GM19099 (cell line): ENCODE results near the gene NRSN2.
A peak's percentile ranks its signal among the peaks of the same experiment; 100 is the strongest.

Experiments used
- POLR2A ChIP-seq: IDR thresholded peaks from 3 replicates; pipeline ENCODE4 v1.6.1; 2011; ENCODE audit warnings: low read depth; ENCODE audit not compliant: insufficient read length; ENCODE audit errors: extremely low read depth

The NRSN2 gene

DNA sequence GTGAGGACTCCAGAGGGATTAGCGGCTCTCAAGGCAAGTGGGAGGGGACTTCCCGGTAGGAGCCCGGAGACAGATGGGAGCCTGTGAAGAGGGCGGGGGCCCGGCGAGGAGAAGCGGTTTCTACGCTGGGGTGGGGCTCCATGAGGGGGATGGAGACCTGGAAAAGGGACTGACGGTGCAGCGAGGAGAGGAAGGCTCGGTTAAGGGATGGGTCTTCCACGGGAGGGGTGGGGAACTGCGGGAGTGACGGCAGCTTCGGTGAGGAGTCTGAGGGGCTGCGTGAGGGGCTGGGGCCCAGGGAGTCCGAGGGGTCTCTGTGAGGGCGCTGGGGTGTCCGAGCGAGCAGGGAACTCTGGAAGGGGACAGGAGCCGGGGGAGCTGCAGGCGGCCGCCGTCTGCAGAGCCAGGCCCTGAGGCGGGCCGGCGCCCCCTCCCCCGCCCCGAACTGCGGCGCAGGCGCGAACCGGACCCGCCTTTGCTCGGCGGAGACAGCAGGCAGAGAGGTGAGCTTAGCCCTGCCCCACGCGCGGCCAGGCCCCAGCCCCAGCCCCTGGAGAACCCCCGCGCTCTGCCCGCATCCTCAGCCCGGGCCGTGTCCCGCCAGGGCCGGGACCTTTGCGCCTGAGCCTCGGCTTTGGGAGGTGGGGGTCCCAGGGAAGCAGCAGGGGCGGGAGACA is at the start of gene NRSN2:
NRSN2 (plus strand) TSS at position 472 of the 677 bp plus-strand sequence. CDS start 2,533 bp downstream, outside the sequence.
- peak; percentile 70 for TF ChIP-seq POLR2A

GRCh38 chr20:297925-298775 is 48.8 kb upstream of the NRSN2 start:
- TF ChIP-seq POLR2A, result peak; percentile 52

DNA sequence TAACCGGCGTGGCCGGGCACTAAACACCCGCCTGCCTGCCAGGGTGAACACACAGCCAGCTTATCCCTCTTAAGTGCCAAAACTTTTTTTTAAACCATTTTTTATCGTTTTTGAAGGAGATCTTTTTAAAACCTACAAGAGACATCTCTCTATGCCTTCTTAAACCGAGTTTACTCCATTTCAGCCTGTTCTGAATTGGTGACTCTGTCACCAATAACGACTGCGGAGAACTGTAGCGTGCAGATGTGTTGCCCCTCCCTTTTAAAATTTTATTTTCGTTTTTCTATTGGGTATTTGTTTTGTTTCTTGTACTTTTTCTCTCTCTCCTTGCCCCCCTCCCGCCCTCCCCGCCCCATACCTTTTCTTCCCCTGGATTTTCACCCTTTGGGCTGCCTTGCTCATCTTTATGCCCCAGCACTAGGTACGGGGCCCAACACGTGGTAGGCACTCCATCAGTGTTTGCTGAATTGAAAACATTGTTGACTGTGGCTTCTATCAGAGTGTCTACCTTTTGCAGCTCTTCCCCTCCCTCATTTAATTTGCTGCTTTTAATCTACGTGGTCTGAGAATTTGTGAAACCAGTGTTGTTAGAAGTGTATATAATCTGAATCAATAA is 48.0 kb upstream of the NRSN2 start:
- no peak for TF ChIP-seq POLR2A

DNA sequence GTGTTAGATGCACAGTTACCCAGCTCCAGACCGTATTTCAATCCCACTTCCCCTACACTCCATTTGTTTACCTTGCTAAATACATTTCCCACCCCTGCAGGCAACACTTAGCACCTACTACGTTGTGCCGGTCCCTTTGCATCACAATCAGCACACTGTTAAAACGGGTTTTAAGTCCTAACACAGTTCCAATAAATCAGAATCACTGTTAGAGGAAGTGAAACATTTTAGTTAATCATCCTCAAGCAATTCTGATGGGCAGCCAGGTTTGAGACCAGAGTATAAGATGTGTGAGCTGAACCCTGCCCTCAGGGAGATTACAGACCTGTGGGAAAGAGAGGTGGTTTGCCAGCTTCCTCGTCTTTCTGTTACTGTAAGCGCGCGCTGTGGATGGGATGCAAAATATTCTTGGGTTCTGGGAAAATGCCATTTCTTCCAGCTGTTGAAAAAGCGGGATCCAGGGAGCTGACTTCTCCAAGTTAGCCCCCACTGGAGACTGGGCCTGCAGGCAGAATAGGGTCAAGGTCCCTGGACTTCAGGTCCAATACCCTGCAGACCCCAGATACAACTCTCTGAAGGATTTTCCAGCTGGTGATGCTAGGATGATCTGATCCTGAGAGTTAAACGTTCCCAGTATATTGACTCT is 46.4 kb upstream of the NRSN2 start:
- TF ChIP-seq POLR2A, result no peak

- TF ChIP-seq POLR2A, result no peak
Measured at GRCh38 chr20:301886-302848, 44.7 kb upstream of the NRSN2 start.

GRCh38 chr20:305745-306144 is 41.2 kb upstream of the NRSN2 start:
- no peak for TF ChIP-seq POLR2A

DNA sequence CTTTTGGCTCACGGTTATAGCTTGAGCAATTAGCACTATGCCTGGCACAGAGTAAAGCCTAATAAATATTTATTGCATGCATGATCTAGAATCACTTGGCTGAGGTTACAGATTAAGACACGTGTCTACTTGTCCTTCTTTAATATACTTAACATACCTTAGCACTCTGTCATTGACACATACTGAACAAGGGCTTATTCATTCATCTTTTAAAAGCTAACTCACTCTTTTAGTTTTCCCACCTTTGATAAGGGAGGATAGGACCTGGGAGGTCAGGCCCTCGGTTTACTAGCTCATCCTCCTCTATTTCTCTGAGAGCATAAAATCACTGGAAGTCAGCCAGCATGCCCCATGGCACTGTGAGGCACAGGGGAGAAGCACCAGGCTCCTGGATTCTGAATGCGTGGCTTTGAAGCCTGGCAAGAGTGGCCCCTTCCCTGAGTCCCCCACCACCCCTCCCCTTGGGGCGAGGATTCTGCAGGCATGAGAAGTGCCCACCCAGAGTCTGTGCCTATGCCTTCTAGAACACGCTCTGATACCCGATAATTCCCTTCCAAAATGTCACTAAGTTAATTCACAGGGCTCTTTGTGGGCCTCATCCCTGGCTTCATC is 38.4 kb upstream of the NRSN2 start:
- TF ChIP-seq POLR2A, result no peak

- TF ChIP-seq POLR2A, result no peak
Measured at GRCh38 chr20:309306-309840, 37.5 kb upstream of the NRSN2 start.

DNA sequence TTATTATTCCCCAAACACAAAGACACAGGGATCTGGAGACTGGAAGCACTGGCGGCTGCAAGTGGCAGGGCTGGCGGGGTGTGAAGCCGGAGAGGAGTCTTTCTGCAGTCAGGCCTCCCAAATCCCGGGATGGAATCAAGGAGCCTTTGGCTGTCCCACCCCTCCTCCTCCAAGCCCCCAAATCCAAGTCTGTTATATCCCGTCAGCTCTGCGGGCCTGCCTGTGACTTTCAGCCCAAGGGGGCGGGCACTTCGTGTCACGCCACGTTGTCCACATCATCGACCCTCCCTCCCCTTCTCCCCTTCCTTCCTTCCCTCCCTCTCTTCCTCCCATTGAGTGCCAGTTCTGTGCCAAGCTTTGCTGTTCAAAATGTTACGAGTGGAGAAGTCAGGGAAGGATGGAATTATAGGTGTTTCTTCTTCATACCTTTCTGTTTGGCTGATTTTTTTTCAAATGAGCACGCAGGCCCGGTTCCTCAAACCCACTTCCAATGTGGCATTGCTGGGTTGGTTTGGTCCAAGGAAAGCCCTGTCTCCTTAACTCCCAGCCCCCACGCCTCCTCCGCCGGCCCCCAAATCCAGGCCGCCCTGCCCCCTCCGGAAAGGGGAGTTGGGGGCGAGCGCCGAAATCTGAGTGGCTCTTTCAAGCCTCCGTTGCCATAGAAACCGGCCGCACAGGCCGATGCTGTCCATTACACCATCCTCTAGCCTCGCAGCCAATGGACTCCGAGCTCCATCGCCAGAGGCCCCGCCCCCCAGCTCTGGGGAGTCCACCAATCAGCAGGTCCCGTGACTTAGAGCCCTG is 36.9 kb upstream of the NRSN2 start:
- TF ChIP-seq POLR2A, result no peak

DNA sequence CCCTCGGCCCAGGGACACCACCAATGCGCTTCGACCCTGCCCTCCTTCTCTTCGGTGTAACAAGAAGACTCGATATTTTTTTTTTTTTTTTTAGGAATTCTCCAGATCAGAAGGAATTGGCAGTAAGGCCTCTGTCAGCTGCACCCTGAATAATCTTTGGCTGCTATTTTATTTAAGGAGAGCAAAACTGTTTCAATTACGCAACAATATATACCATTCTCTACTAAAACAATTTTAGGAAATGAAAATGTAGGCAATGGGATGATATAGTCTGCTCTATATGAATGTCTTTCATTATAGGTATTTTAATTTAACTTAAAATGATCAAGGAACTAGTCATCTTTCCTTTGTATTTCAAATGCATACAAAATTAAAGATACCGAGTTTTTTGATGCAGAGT is 36.3 kb upstream of the NRSN2 start:
- TF ChIP-seq POLR2A, result no peak

GRCh38 chr20:311609-312008 is 35.3 kb upstream of the NRSN2 start:
- no peak for TF ChIP-seq POLR2A

DNA sequence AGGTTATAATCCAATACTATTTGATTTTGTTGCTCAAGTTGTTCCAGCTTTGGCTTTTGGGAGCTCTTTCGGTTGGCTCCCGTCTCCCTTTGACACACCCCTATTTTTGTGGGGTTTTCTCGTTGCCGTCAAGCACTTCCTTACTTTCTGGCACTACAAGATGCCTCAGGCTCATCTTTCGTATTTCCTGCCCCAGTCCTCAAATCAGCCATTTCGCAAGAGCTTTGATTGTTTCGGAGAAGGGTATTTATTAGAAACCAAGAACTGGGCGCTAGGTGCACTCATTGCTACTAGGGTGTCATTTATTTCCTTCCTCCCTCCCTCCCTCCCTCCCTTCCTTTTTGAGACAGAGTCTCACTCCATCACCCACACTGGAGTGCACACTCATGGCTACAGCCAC is 34.8 kb upstream of the NRSN2 start:
- no peak for TF ChIP-seq POLR2A

DNA sequence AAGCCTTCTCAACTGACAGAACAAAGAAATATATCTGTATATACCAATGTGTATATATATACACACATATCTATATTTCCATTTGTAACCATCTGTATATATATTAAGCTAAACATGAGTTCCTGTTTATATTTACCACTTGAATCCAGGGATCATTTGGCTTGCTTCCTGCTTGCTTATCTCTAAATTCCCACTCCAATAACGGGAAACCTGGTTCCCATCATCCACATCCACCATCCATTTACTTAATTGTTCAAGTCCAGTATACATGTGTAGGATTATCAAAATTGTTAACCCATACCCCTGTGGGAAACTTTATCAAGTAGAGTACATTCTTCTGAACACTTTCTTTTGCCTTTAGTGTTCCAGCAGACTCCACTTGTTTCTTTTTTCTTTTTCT is 34.0 kb upstream of the NRSN2 start:
- TF ChIP-seq POLR2A, result no peak

DNA sequence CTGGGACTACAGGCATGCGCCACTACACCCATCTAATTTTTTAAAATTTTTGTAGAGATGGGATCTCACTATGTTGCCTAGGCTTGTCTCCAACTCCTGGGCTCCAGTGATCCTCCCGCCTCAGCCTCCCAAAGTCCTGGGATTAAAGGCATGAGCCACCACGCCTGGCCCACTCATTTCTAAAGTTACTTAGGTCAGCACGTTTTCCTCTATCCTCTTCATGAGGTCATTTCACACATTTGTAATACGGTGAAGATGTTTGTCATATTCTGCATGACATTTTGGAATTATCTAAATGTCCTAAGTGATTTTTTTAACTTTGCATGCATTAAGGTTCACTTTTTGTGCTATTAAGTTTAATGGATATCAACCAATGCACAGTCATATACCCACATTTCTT is 33.5 kb upstream of the NRSN2 start:
- no peak for TF ChIP-seq POLR2A
